HG03108 (cell line): Measurements from ENCODE around the gene CX3CL1.
"Not testable (repeated sequence)": the region's sequence is repeated elsewhere in the genome, so short reads cannot be mapped to it uniquely, and the experiment has no call there.

ENCODE experiments used
- ATAC-seq: cut with Tn5 transposase; IDR thresholded peaks from one replicate; pipeline ENCODE4 v1.9.1; 2021; ENCODE audit warnings: moderate library complexity; ENCODE audit not compliant: unreplicated experiment

Gene CX3CL1

DNA sequence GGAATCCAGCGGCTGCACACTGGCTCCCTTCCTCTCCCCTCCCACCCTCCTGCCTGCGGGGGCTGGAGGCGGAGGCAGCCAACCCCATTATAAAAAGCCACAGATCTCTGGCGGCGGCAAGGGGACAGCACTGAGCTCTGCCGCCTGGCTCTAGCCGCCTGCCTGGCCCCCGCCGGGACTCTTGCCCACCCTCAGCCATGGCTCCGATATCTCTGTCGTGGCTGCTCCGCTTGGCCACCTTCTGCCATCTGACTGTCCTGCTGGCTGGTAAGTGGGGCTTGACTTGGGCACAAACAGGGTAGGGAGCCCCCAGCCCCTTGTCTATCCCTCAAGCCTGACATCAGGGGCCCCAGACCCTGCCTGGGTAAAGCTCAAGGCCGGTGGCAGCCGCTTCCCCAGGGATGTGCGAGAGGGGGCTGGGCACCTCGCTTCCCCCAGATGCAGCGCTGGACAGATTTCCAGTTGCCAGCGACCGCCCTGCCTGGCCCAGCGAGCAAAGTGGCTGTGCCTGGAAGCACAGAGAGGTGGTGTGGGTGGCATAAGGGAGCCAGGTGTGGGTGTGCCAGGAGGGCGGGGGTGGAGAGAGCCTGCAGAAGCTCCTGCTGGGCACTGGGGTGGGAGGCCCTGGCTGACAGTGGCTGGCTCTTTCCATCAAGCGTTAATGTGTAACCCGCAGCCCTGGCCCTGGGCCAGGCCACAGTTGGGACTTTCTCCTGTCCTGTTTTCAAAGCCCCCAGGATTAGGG, at the start of gene CX3CL1:
Gene CX3CL1, plus strand, starts transcription at position 119 of the 745 bp plus-strand sequence. Its CDS starts 79 bp downstream, at position 198.
- no peak for ATAC-seq

DNA sequence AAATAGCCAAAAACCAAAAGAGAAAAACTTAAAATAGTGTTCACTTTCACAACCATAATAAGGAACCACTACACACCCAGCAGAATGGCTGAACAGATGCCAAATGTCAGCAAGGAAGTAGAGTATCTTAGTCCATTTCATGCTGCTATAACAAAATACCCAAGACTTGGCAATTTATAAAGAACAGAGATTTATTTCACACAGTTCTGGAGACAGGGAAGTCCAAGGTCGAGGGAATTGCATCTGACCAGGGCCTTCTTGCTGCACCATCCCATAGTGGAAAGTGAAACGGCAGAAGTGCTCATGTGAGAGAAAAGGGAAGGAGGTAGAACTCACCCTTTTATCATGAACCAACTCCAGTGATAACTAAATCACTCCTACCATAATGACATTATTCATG, 47.5 kb upstream of the CX3CL1 start:
- no peak for ATAC-seq

DNA sequence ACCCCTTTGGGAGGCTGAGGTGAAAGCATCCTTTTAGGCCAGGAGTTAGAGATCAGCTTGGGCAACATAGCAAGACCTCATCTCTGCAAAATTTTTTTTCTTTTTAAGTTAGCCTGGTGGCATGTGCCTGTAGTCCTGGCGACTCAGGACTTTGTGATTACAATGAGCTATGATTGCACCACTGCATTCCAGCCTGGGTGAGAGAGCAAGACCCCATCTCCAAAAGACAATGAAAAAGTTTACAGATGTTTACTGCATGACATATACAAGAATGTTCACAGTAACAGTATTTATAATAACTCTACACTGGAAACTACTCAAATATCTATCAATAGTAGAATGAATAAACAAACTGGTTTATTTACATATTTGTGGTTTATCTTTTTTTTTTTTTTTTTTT, 46.8 kb upstream of the CX3CL1 start:
- no peak for ATAC-seq

DNA sequence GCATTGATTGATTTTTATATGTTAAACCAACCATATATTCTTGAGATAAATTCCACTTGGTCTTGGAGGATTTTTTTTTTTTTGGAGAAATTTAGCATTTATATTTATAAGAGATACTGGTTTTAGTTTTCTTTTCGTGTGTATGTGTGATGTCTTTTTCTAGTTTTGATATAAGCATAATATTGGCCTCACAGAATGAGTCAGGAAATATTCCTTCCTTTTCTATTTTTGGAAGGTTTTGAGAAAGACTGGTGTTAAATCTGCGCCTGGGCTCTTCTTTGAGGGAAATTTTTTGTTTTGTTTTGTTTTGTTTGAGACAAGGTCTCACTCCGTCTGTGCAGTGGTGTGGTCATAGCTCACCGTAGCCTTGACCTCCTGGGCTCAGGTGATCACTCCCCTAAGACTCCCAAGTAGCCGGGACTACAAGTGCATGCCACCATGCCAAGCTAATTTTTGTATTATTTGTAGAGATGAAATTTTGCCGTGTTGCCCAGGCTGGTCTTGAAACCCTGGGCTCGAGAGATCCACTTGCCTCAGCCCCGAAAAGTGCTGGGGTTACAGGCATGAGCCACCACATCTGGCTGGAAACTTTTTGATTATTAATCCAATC, 42.5 kb upstream of the CX3CL1 start:
- ATAC-seq, result no peak

DNA sequence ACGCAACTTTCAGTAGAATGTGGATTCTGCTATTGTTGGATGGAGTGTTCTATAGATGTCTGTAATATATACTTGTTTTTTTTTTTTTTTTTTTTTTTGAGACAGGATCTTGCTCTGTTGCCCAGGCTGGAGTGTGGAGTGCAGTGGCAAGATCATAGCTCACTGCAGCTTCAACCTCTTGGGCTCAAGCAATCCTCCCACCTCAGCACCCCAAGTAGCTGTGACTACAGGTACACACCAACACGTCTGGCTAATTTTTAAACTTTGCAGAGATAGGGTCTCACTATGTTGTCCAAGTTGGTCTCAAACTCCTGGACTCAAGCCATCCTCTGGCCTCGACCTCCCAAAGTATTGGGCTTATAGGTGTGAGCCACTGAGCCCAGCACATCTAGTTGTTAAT, 40.9 kb upstream of the CX3CL1 start:
- ATAC-seq, result no peak

DNA sequence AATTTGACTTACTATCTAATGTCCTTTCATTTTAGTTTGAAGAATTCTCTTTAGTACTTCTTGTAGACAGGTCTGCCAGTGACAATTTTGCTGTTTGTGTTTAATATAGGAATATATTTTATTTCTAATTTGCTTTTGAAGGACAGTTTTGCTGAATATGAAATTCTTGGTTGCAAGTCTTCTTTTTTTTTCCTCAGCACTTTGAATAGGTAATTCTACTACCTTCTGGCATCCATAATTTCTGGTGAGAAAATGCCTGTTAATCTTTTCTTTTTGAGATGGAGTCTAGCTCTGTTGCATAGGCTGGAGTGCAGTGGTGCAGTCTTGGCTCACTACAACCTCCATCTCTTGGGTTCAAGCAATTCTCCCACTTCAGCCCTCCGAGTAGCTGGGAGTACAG, 38.9 kb upstream of the CX3CL1 start:
- ATAC-seq, result no peak

DNA sequence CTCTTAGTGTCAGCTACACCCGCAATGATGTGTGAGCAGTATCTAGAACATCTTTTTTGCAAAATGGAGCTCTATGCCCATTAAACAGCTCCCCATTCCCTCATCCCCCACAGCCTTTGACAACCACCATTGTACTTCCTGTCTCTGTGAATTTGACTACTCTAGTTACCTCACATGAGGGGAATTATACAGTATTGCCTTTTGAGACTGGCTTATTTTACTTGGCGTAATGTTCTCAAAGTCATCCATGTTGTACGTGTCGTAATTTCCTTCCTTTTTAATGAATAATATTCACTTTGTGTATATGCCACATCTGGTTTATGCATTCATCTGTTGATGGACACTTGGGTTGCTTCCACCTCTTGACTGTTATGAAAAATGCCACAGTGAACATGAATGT, 36.9 kb upstream of the CX3CL1 start:
- ATAC-seq, result no peak

DNA sequence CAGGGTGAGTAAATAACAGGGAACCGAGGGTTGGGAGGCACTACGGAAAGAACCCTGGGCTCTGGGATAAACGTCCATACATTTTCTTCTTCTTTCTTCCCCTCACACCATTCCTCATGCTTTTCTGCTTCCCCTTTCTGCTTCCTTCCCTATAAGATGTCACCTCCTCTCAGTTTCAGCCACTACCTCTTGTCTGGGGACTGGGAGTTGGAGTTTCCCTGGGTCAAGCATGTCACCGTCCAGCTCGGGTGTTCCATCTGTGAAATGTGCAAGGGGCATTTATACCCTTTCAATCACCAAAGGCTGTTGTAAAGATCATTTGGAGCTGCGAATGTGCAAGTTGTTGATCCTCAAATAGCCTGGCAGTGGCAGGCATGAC, 31.2 kb upstream of the CX3CL1 start:
- ATAC-seq, result no peak

DNA sequence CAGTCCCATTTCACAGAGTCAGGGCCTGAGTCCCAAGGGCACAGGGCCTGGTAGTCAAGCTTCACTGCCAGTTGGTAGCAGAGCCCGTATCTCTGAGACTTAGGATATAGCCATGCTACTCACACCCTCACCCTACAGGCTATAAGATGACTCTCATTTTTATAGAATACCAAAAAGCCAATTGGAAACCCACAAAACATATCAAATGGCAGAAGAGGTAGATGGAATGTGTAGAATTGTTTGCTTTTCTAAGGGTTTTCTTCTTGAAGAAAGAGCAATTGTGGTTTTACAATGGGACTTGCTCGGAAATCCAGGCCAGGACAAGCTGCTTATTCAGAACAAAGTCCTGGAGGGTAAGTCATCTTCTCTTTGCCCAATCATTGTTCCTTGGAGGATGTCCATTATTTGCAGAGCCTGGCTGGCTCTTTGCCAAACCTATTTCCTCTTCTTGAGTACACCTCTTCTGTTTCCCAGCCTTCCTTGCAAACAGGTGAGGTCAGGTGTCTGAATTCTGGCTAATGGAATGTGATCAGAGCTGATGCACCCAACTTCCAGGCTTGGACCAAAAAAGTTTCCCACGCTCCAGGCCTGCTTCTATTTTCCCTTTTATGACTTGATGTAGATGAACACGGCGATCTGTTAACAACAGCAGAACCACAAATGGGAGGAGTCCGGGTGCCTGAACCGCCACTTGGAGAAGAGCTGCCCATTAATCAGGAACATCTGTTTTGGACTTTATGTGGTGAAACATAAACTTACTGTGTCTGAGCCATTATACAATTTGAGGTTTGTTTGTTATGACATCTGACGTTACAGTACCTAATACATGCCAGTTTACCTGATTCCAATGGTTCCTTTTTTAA, 30.6 kb upstream of the CX3CL1 start:
- no peak for ATAC-seq

DNA sequence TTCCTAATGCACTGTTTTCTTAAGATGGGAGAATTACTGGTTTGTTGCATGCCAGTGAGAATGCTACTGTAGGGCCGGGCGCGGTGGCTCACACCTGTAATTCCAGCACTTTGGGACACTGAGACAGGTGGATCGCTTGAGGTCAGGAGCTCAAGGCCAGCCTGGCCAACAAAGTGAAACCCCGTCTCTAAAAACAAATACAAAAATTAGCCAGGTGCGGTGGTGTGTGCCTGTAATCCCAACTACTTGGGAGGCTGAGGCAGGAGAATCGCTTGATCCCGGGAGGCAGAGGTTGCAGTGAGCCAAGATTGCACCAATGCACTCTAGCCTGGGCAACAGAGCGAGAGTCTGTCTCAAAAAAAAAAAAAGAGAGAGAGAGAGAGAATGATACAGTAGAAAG, 29.7 kb upstream of the CX3CL1 start:
- ATAC-seq, result not testable (repeated sequence)

DNA sequence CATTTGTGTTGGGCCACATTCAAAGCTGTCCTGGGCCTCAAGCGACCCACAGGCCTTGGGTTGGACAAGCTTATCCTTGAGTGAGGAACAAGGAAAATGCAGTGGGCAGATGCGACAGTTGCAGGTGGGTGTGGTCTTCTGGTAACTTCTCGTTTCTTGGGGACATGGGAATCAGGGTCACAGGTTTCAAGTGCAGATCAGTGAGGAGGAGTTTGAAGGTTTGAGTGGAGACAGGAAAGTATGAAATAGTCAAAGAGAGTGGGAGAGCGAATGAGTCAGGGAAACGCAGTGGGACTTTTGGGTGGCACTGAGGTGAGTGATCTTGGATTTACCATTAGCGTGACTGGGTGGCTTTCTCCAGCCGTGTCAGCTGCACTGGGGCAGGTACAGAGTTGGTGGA, 29.1 kb upstream of the CX3CL1 start:
- no peak for ATAC-seq

DNA sequence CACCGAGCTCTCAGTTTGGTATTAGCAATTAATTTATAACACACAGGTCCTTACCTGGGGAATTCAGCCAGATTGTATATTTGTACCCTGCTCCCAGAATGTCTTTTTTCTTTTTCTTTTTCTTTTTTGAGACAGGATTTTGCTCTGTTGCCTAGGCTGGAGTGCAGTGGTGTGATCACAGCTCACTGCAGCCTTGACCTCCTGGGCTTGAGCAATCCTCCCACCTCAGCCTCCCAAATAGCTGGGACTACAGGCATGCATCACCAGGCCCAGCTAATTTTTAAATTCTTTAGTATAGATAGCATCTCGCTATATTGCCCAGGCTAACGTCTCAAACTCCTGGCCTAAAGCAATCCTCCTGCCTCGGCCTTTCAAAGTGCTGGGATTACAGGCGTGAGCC, 28.2 kb upstream of the CX3CL1 start:
- ATAC-seq, result not testable (repeated sequence)

DNA sequence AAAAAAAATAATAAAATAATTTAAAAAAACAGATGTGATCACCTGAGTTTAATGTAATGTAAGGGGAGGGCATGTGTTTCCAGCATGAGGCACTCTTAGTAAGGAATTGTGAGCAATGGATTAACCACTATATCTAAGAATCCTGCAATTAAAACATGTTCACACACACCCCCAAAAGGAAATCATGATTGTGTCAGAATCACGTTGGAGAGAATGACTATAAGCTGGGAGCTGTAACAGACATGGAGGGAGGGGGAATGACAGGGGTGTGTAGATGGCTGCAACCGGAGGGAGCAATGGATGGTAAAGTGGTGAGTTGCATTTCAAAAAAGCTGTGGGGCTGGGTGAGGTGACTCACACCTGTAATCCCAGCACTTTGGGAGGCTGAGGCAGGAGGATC, 27.3 kb upstream of the CX3CL1 start:
- ATAC-seq, result no peak

DNA sequence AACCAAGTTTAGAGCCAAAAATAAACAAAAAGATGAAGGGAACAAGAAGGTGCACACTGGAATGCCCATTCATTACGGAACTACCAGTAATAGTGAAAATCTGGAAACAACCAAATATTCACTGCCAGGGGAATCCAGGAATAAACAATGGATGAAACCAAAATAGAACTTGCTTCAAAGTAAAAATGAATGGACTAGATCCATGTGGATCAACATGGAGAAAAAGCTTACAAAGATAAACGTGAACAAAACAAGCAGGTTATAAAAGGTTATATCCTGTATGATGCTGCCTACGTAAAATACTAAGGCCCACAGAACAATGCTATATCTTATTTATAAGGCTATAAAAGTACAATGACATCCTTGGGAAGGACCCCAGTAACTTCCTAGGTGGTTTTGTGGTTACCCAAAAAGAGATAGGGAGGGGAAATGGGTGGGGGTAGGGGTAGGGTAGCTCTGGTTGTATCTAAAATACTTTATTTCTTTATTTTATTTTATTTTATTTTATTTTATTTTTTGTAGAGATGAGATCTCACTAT, 26.6 kb upstream of the CX3CL1 start:
- ATAC-seq, result no peak

DNA sequence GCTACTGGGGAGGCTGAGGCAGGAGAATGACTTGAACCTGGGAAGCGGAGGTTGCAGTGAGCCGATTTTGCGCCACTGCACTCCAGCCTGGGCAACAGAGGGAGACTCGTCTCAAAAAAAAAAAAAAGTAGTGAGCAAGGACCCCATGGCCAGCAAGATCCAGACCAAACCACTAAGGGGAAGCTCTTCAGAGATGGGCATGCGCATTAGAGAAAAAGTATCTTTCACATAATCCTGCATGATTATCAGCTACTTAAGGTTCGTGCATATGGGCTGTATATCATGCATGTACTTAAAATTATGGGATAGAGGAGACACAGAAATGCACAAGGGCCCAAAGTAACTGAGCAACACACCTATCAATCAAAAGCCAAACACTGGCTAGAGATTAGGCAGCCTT, 24.4 kb upstream of the CX3CL1 start:
- ATAC-seq, result no peak

DNA sequence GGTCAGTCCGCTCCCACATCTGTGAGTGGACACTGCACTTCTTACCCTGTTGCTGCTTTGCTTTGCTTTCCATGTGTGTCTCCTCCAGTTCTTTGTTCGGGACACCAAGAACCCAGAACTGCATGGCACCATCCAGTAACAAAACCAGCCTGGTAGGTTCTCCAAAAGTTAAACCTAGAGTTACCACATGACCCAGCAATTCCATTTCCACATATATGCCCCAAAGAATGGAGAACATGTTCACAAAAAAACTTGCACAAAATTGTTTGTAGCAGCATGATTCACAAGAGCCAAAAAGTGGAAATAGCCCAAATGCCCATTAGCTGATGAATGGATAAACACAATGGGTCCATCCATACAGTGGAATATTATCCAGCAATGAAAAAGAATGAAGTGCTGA, 24.0 kb upstream of the CX3CL1 start:
- no peak for ATAC-seq

DNA sequence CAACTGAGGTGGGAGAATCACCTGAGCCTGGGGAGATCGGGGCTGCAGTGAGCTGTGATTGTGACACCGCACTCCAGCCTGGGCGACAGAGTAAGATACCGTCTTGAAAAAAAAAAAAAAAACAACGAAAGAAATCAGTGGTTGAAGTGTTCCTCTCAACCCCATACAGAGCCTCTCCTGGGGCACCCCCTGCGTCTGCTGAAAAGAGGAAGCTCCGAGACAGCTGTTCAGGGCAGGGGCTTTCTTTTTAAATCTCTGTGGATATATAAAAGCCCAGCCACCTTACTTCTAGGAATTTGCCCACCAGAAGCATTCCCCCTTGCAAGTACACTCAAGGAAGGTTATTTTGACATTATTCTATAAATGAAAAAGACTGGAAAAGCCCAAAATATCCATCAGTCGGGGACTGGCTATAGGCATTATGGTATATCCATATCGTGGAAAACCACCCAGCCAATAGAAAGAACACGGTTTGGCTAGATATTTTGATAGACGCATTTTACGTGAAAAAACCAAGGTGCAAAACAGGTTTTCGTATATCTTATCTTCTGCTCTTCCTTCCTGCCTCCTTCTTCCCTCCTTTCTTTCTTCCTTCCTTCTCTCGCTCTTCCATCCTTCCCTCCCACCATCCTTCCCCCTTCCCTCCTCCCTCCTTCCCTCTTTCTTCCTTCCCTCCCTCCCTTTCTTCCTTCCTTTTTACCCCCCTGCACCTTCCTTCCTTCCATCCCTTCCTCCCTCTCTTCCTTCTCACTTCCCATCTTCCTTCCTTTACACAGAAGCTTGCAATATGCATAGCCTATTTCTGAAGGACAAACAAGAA, 22.9 kb upstream of the CX3CL1 start:
- ATAC-seq, result peak; percentile 91

DNA sequence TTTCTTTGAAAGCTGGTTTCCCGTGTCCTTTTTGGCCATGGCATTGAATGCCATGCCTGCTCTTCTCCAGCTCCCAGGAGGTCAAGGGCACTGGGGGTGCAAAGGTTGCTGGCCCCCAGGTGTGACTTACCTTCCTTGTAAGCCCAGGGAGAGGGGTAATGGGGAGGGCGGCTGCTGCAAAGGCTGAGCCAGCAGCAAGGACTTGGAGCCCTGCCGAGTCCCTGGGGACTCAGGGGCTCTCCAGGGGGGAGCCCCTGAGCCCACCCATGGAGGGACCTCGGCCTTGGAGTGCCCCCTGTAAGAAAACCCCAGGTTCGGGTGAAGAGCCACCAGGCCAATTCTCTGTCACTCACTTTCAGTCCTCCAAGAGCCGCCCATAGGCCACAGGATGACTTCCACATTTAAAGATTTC, 19.6 kb upstream of the CX3CL1 start:
- ATAC-seq, result no peak

DNA sequence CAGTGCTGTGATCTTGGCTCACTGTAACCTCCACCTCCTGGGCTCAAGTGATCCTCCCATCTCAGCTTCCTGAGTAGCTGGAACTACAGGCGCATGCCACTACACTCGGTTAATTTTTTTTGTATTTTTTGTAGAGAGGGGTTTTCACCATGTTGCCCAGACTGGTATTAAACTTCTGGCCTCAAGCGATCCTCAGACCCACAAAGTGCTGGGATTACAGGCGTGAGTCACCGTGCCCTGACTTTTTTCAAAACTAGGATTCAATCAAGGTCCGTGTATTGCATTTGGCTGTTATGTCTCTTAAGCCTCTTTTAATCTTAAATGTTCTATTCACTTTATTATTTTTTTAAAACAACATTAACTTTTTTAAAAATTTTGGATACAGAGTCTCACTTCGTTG, 18.0 kb upstream of the CX3CL1 start:
- no peak for ATAC-seq

DNA sequence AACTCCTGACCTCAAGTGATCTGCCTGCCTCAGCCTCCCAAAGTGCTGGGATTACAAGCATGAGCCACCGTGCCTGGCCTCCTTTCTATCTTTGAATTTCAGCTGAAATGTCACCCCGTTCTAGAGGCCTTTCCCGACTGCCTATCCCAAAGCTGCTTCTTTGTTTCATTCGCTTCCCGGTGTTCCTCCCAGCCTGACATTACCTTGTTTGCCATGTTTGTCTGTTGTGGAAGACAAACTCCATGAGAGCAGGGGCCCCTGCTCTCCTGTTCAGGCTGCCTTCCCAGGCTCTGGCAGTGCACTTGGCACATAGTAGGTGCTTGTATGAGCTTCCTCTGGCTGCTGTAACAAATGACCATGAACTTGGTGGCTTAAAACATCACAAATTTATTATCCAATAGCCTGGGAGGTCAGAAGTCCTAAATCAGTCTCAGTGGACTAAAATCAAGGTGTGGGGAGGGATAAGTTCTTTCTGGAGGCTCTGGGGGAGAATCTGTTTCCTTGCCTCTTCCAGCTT, 16.3 kb upstream of the CX3CL1 start:
- ATAC-seq, result no peak

DNA sequence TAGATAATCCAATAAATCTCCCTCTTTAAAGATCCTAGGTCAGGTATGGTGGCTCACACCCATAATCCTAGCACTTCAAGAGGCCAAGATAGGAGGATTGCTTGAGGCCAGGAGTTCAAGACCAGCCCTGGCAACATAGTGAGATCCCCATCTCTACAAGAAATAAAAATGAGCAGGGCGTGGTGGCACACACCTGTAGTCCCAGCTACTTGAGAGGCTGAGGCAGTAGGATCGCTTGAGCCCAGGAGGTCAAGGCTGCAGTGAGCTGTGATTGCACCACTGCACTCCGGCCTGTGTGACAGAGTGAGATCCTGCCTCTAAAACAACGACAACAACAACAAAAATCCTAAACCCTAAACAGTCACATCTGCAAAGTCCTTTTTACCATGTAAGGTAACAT, 15.7 kb upstream of the CX3CL1 start:
- no peak for ATAC-seq
